ENCODE data around the gene CTNNA2. TPM values are rescaled to one million over a fixed set of nuclear protein-coding genes. Genes with fewer than 3 reads are reported as not detected.
"Not testable (repeated sequence)": the region's sequence is repeated elsewhere in the genome, so short reads cannot be mapped to it uniquely, and the experiment has no call there.

The CTNNA2 gene
- total and polyA plus RNA-seq, 12 donors: 0.09 to 0.57 (median 0.15) TPM; not detected in 9

GRCh38 chr2:80141007-80141726 is 628.3 kb downstream of the CTNNA2 start:
- ATAC-seq (no peak), DNase-seq (no peak)
- intact Hi-C loops (cut with DNase I): no loop called here
- WGBS, 2 donors: 89 to 95% methylated on average over 4 of the region's 4 CpGs
- H3K36me3 ChIP-seq: no peaks in the 10 kb centered on the region
- TF ChIP-seq, protein P1, sequence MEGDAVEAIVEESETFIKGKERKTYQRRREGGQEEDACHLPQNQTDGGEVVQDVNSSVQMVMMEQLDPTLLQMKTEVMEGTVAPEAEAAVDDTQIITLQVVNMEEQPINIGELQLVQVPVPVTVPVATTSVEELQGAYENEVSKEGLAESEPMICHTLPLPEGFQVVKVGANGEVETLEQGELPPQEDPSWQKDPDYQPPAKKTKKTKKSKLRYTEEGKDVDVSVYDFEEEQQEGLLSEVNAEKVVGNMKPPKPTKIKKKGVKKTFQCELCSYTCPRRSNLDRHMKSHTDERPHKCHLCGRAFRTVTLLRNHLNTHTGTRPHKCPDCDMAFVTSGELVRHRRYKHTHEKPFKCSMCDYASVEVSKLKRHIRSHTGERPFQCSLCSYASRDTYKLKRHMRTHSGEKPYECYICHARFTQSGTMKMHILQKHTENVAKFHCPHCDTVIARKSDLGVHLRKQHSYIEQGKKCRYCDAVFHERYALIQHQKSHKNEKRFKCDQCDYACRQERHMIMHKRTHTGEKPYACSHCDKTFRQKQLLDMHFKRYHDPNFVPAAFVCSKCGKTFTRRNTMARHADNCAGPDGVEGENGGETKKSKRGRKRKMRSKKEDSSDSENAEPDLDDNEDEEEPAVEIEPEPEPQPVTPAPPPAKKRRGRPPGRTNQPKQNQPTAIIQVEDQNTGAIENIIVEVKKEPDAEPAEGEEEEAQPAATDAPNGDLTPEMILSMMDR (IDR thresholded peaks at IDR 0.05): no peak
- peaks cover 0 to 4% (median 0%) of the 10 kb centered on the region in 11 donors for H3K9me3 ChIP-seq
- H3K27me3 ChIP-seq: peaks cover 0 to 6% (median 0%) of the 10 kb centered on the region in 7 donors
- H3K27ac ChIP-seq: no peak overlapping the region
- no peak overlapping the region for H3K4me3 ChIP-seq
- H3K4me1 ChIP-seq: no peaks in the 10 kb centered on the region

- H3K4me1 ChIP-seq: no peaks in the 10 kb centered on the region
- intact Hi-C loops (cut with DNase I): no loop called here
- no peaks in the 10 kb centered on the region for H3K9me3 ChIP-seq
- TF ChIP-seq, protein P1 (IDR thresholded peaks at IDR 0.05): no peak
- no peak overlapping the region for H3K27ac ChIP-seq
- DNase-seq: no peak
- no peaks in the 10 kb centered on the region for H3K36me3 ChIP-seq
- ATAC-seq: no peak
- 82 to 94% methylated on average over 4 of the region's 4 CpGs for WGBS, 2 donors
- H3K4me3 ChIP-seq: no peak overlapping the region
- no peaks in the 10 kb centered on the region for H3K27me3 ChIP-seq
Observed at GRCh38 chr2:80145499-80145898, 632.6 kb downstream of the CTNNA2 start.

GRCh38 chr2:80146757-80147156 is 633.9 kb downstream of the CTNNA2 start:
- H3K9me3 ChIP-seq; ATAC-seq; H3K27ac ChIP-seq; intact Hi-C loops (cut with DNase I); H3K4me1 ChIP-seq; H3K4me3 ChIP-seq; H3K27me3 ChIP-seq; DNase-seq; H3K36me3 ChIP-seq: not testable (repeated sequence)
- 91 to 94% methylated on average over 5 of the region's 5 CpGs for WGBS, 2 donors

DNA sequence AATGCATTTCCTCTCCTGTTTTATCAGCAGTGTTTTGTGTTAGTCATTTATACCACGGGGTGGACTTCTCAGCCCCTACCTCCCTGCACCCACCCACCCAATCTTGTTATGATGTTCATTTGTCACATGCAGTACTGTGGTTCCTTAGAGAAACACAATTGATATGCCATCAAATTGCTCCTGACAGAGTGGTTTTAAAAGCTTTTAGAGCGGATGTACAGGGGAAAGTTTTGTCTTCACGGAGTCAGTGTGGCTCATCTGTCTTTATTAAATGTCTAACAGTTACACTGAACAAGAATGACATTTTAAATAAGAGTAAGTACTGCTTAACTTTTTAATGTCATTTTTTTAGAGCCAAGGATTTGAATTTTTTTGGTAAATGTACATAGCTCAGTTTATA is 634.8 kb downstream of the CTNNA2 start:
- H3K9me3 ChIP-seq: no peaks in the 10 kb centered on the region
- H3K4me3 ChIP-seq: no peak overlapping the region

GRCh38 chr2:80148906-80149305 is 636.1 kb downstream of the CTNNA2 start:
- intact Hi-C loops (cut with DNase I): no loop called here
- no peak for ATAC-seq
- no peak for DNase-seq
- Histone ChIP-seq H3K27me3 (no peaks in the 10 kb centered on the region), H3K27ac (no peak overlapping the region), H3K9me3 (no peaks in the 10 kb centered on the region), H3K36me3 (no peaks in the 10 kb centered on the region), H3K4me1 (no peaks in the 10 kb centered on the region), H3K4me3 (no peak overlapping the region)
- TF ChIP-seq, protein P1 (IDR thresholded peaks at IDR 0.05): no peak
- 90 to 94% methylated on average over 2 of the region's 2 CpGs for WGBS, 2 donors

More for the DNA sequence above, 634.8 kb downstream of the CTNNA2 start:
- TF ChIP-seq, protein P1 (IDR thresholded peaks at IDR 0.05): no peak
- Histone ChIP-seq H3K36me3 (no peaks in the 10 kb centered on the region), H3K27ac (no peak overlapping the region), H3K4me1 (no peaks in the 10 kb centered on the region), H3K27me3 (no peaks in the 10 kb centered on the region)
- no peak for DNase-seq
- 67 to 76% methylated on average over 3 of the region's 3 CpGs for WGBS, 2 donors
- intact Hi-C loops (cut with DNase I): no loop called here
- ATAC-seq: no peak

All from heart right ventricle (tissue), 16 donors.